Measurements from ENCODE around the gene USP2.

USP2 gene

DNA sequence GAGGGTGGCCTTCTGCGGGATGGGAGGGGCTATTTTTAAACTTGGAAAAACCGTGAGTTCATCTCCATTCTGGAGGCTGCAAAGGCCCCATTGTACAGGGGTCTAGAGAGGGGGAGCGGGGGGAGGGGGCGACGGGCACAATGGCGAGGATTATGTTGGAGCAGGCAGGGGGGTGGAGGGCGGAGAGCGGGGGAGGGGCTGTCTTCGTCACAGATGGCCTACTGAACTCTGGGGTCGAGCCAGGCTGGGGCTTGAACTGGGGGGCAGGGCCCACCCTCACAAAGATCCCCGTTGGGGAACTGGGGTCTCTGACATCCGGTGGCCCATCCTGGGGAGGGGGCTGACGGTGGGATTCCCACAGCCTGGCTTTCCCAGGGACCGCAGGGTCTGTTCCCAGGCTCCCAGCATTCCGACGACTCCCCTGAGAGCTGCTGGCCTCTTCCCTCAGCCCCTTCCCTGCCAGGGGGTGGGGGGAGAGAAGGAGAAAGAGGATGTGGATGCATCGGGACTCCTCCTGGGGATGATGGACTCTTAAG lies 61.2 kb downstream of the USP2 start:
- no CpG with 5 or more reads among the region's 17 CpGs for whole genome bisulfite sequencing (ENCODE audit: extremely low coverage, insufficient coverage, insufficient read length)
- Histone ChIP-seq H3K9ac (ENCODE audit: low read length) (no peak overlapping the region), H3K27me3 (ENCODE audit: insufficient read depth, low read length) (peaks cover 6% of the 10 kb centered on the region), H3K4me2 (ENCODE audit: low read length) (peak overlapping the region; percentile 68), H3K9me3 (ENCODE audit: insufficient read depth, low read depth, low read length) (no peaks in the 10 kb centered on the region), H4K8ac (ENCODE audit: low read depth, low read length) (peak overlapping the region; percentile 83), H3K79me1 (ENCODE audit: low read length) (peaks cover 49% of the 10 kb centered on the region), H3K36me3 (ENCODE audit: control insufficient read depth in 1 of 2, insufficient read depth in 2 of 2, low read length in 2 of 2) (no peaks in the 10 kb centered on the region), H3K18ac (ENCODE audit: low read length) (peak overlapping the region; percentile 93), H2AFZ (ENCODE audit: insufficient read depth, low read length, poor library complexity) (peak overlapping the region; percentile 75), H2BK5ac (ENCODE audit: low read depth, low read length, poor library complexity) (peak overlapping the region; percentile 23), H4K91ac (ENCODE audit: low read depth, low read length) (peak overlapping the region; percentile 91), H3K23ac (ENCODE audit: low read length) (no peak overlapping the region), H3K14ac (ENCODE audit: low read length) (peak overlapping the region; percentile 90), H2BK12ac (ENCODE audit: low read length) (peak overlapping the region; percentile 68), H3K27ac (ENCODE audit: low read depth, low read length) (peak overlapping the region; percentile 46), H3K4ac (ENCODE audit: low read depth, low read length) (no peak overlapping the region), H3K4me3 (ENCODE audit: low read depth, low read length) (no peak overlapping the region), H3K4me1 (ENCODE audit: control insufficient read depth in 1 of 2, insufficient read depth in 2 of 2, low read length in 2 of 2) (peaks cover 53 to 54% of the 10 kb centered on the region in 2 experiments), H3K79me2 (ENCODE audit: control insufficient read depth, insufficient read depth, low read length, poor library complexity) (peaks cover 5% of the 10 kb centered on the region), H4K12ac (ENCODE audit: low read depth, low read length) (peak overlapping the region; percentile 78), H2AK5ac (ENCODE audit: low read length) (peak overlapping the region; percentile 84), H2BK120ac (ENCODE audit: insufficient read depth, low read length, poor library complexity) (peak overlapping the region; percentile 61)
- DNase-seq = no peak

GRCh38 chr11:119319700-119320239 lies 61.7 kb downstream of the USP2 start:
- Histone ChIP-seq H3K9me3 (ENCODE audit: insufficient read depth, low read depth, low read length) (no peaks in the 10 kb centered on the region), H2AK5ac (ENCODE audit: low read length) (peak overlapping the region; percentile 11), H3K4me2 (ENCODE audit: low read length) (no peak overlapping the region), H2AFZ (ENCODE audit: insufficient read depth, low read length, poor library complexity) (no peak overlapping the region), H3K9ac (ENCODE audit: low read length) (no peak overlapping the region), H2BK120ac (ENCODE audit: insufficient read depth, low read length, poor library complexity) (peak overlapping the region; percentile 9), H3K4me3 (ENCODE audit: low read depth, low read length) (no peak overlapping the region), H4K12ac (ENCODE audit: low read depth, low read length) (no peak overlapping the region), H3K23ac (ENCODE audit: low read length) (no peak overlapping the region), H2BK12ac (ENCODE audit: low read length) (peak overlapping the region; percentile 78), H3K18ac (ENCODE audit: low read length) (peak overlapping the region; percentile 4), H3K27me3 (ENCODE audit: insufficient read depth, low read length) (peaks cover 6% of the 10 kb centered on the region), H3K4me1 (ENCODE audit: control insufficient read depth in 1 of 2, insufficient read depth in 2 of 2, low read length in 2 of 2) (peaks cover 59% of the 10 kb centered on the region in 2 experiments), H3K79me1 (ENCODE audit: low read length) (peaks cover 49% of the 10 kb centered on the region), H3K14ac (ENCODE audit: low read length) (peak overlapping the region; percentile 1), H3K36me3 (ENCODE audit: control insufficient read depth in 1 of 2, insufficient read depth in 2 of 2, low read length in 2 of 2) (peaks cover 2% of the 10 kb centered on the region in 2 experiments), H2BK5ac (ENCODE audit: low read depth, low read length, poor library complexity) (peak overlapping the region; percentile 60), H4K91ac (ENCODE audit: low read depth, low read length) (peak overlapping the region; percentile 84), H3K27ac (ENCODE audit: low read depth, low read length) (peak overlapping the region; percentile 91), H4K8ac (ENCODE audit: low read depth, low read length) (peak overlapping the region; percentile 73), H3K4ac (ENCODE audit: low read depth, low read length) (no peak overlapping the region), H3K79me2 (ENCODE audit: control insufficient read depth, insufficient read depth, low read length, poor library complexity) (peaks cover 5% of the 10 kb centered on the region)
- no CpG with 5 or more reads among the region's 11 CpGs for WGBS (ENCODE audit: extremely low coverage, insufficient coverage, insufficient read length)
- no peak for DNase-seq

GRCh38 chr11:119319136-119319699 lies 62.3 kb downstream of the USP2 start:
- Histone ChIP-seq H3K9ac (ENCODE audit: low read length) (no peak overlapping the region), H2BK120ac (ENCODE audit: insufficient read depth, low read length, poor library complexity) (peak overlapping the region; percentile 9), H3K4ac (ENCODE audit: low read depth, low read length) (no peak overlapping the region), H3K23ac (ENCODE audit: low read length) (no peak overlapping the region), H4K91ac (ENCODE audit: low read depth, low read length) (peak overlapping the region; percentile 84), H2AFZ (ENCODE audit: insufficient read depth, low read length, poor library complexity) (peak overlapping the region; percentile 31), H3K79me1 (ENCODE audit: low read length) (peaks cover 49% of the 10 kb centered on the region), H3K4me1 (ENCODE audit: control insufficient read depth in 1 of 2, insufficient read depth in 2 of 2, low read length in 2 of 2) (peaks cover 60 to 61% of the 10 kb centered on the region in 2 experiments), H2AK5ac (ENCODE audit: low read length) (peak overlapping the region; percentile 50), H3K18ac (ENCODE audit: low read length) (peak overlapping the region; percentile 68), H3K27me3 (ENCODE audit: insufficient read depth, low read length) (peaks cover 6% of the 10 kb centered on the region), H3K4me2 (ENCODE audit: low read length) (peak overlapping the region; percentile 19), H4K12ac (ENCODE audit: low read depth, low read length) (peak overlapping the region; percentile 56), H2BK5ac (ENCODE audit: low read depth, low read length, poor library complexity) (peak overlapping the region; percentile 60), H3K4me3 (ENCODE audit: low read depth, low read length) (no peak overlapping the region), H4K8ac (ENCODE audit: low read depth, low read length) (peak overlapping the region; percentile 73), H3K14ac (ENCODE audit: low read length) (peak overlapping the region; percentile 51), H3K79me2 (ENCODE audit: control insufficient read depth, insufficient read depth, low read length, poor library complexity) (peaks cover 5% of the 10 kb centered on the region), H3K36me3 (ENCODE audit: control insufficient read depth in 1 of 2, insufficient read depth in 2 of 2, low read length in 2 of 2) (peaks cover 7% of the 10 kb centered on the region in 2 experiments), H3K9me3 (ENCODE audit: insufficient read depth, low read depth, low read length) (no peaks in the 10 kb centered on the region), H3K27ac (ENCODE audit: low read depth, low read length) (peak overlapping the region; percentile 91), H2BK12ac (ENCODE audit: low read length) (peak overlapping the region; percentile 78)
- DNase-seq = peak in 1 of 2 donors; percentile 99
- no CpG with 5 or more reads among the region's 8 CpGs for WGBS (ENCODE audit: extremely low coverage, insufficient coverage, insufficient read length)

DNA sequence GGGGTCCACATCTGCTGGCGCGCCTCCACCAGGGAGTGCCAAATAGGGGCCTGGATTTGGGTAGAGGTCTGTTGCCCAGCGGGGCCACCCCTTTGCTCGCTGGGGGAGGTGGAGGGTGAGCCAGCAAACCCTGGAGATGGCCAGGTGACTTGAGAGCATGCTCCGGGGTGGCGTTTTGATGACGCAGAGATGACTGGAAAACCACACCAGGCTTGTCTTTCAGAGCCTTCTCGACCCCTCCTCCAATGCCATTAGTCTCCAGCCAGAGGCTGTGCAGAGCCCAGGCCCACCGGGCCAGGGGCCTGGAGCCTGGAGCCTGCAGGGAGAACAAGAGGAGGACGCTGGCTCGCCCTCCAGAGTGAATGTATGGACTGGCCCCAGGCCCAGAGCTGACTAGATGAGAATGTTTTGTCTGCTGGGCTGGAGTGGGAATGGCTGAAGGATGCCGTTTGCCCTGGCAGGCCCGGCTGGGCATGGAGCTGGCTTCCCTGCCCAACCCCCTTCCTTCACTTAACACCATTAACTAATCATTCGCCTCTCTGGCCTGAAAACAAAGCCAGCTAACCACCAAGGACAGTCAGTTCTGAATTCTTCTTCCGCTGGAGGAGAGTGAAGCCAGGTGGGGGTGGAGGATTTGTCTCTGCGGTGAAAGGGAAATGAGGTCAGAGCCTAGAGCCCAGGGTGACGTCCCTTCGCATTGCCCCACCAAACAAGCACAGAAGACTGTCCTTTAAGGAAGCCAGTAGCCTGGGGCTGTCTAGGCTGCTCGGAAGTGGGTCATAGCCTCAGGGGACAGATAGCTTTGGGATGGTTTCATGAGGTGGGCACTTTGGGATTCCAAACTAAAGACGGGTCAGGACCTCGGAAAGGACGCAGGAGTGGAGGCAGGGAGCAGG lies 63.0 kb downstream of the USP2 start:
- Histone ChIP-seq H3K27me3 (ENCODE audit: insufficient read depth, low read length) (peaks cover 6% of the 10 kb centered on the region), H3K36me3 (ENCODE audit: control insufficient read depth in 1 of 2, insufficient read depth in 2 of 2, low read length in 2 of 2) (peaks cover 9 to 10% of the 10 kb centered on the region in 2 experiments), H3K4me2 (ENCODE audit: low read length) (peak overlapping the region; percentile 19), H3K23ac (ENCODE audit: low read length) (no peak overlapping the region), H2BK5ac (ENCODE audit: low read depth, low read length, poor library complexity) (peak overlapping the region; percentile 60), H4K12ac (ENCODE audit: low read depth, low read length) (peak overlapping the region; percentile 56), H3K9me3 (ENCODE audit: insufficient read depth, low read depth, low read length) (no peaks in the 10 kb centered on the region), H3K27ac (ENCODE audit: low read depth, low read length) (peak overlapping the region; percentile 91), H3K4ac (ENCODE audit: low read depth, low read length) (peak overlapping the region; percentile 15), H3K18ac (ENCODE audit: low read length) (peak overlapping the region; percentile 68), H4K8ac (ENCODE audit: low read depth, low read length) (peak overlapping the region; percentile 71), H2AK5ac (ENCODE audit: low read length) (peak overlapping the region; percentile 50), H2AFZ (ENCODE audit: insufficient read depth, low read length, poor library complexity) (peak overlapping the region; percentile 31), H3K4me3 (ENCODE audit: low read depth, low read length) (no peak overlapping the region), H3K9ac (ENCODE audit: low read length) (no peak overlapping the region), H3K79me2 (ENCODE audit: control insufficient read depth, insufficient read depth, low read length, poor library complexity) (peaks cover 5% of the 10 kb centered on the region), H4K91ac (ENCODE audit: low read depth, low read length) (peak overlapping the region; percentile 84), H3K4me1 (ENCODE audit: control insufficient read depth in 1 of 2, insufficient read depth in 2 of 2, low read length in 2 of 2) (peaks cover 60 to 61% of the 10 kb centered on the region in 2 experiments), H2BK12ac (ENCODE audit: low read length) (peak overlapping the region; percentile 78), H3K14ac (ENCODE audit: low read length) (peak overlapping the region; percentile 56), H2BK120ac (ENCODE audit: insufficient read depth, low read length, poor library complexity) (peak overlapping the region; percentile 73), H3K79me1 (ENCODE audit: low read length) (peaks cover 49% of the 10 kb centered on the region)
- no CpG with 5 or more reads among the region's 22 CpGs for WGBS (ENCODE audit: extremely low coverage, insufficient coverage, insufficient read length)
- DNase-seq = peak; percentile 99 to 100
